ENCODE data around the gene TBCB. TPM values are rescaled to one million over a fixed set of nuclear protein-coding genes. Genes with fewer than 3 reads are reported as not detected.

The TBCB gene
- polyA plus RNA-seq, 2 of the 4 experiments (the other 2 are of a cell fraction): 395 to 397 TPM

DNA sequence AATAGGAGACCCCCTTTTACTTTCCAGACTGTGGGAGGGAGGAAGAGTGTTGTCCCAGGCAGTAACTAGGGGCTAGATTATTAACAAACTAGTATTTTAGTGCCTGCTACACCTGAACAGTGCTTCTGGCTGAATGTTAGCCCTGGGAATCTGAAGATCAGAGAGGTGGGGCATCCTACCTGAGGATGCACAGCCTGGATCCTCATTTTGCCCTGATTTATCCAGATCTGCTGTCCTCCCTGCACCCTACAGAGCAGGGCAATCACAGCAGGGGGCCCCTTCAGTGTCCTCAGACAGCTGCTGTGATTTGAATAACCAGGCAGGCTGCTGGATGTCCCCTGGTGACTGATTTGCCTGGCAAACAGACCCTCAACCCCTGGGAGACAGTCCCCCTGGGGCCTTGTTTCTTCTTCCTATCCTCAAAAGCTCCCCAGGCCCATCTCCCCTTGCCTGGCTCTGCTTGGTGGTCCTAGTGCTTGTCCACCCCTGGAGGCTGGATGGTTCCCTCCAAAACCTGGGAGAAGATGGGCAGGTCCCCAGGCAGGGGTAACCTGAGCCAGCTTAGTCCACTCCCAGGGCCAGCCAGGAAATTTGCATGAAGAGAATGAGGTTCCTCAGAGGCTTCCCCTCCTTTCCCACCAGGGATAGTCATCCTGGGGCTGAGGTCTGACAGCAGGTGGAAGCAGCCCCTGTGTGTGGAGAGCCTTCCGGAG, 4.6 kb upstream of the TBCB start, which contains the start of gene OVOL3:
Gene OVOL3, plus strand, starts transcription at position 657 of the 713 bp plus-strand sequence. CDS start 60 bp downstream, outside the sequence.
- WGBS (ENCODE audit: missing lambda C conversion rate): 100% methylated on average over 1 of the region's 1 CpG
- ChIA-PET POLR2A (interaction anchor here (0.6 kb wide), 1 partner anchor 227 kb away, joined by 3 read pairs; no protein-coding TSS in a partner anchor), CTCF (interaction anchor here (0.6 to 15.7 kb wide), 13 partner anchors 9 to 1821 kb away, joined by 3 to 157 read pairs (median 4); partner anchors contain the start of genes THAP8 and WDR62)
- Histone ChIP-seq H3K4me1 (peaks cover 9% of the 10 kb centered on the region; the same call in 2 of the 3 replicates), H3K27ac (no peak within 1 kb of the TSS), H3K9me3 (no peaks in the 10 kb centered on the region), H3K4me2 (no peak within 1 kb of the TSS), H3K4me3 (no peak within 1 kb of the TSS)
- ATAC-seq: no peak
- TF ChIP-seq ZFP36 (IDR thresholded peaks at IDR 0.05; ENCODE audit: borderline replicate concordance, partially characterized antibody): peak; percentile 78
- 0 out of 2 replicates have a peak, but pooled peaks have one; percentile 13 for TF ChIP-seq KDM1A (IDR thresholded peaks at IDR 0.05; ENCODE audit: low read depth)
- no peak for TF ChIP-seq RNF2 (IDR thresholded peaks at IDR 0.05; ENCODE audit: borderline replicate concordance, low read depth)
- TF ChIP-seq E2F6 (IDR thresholded peaks at IDR 0.05; ENCODE audit: borderline replicate concordance, low read depth): no peak
- no peak for DNase-seq (ENCODE audit: low read depth in 1 of 2, low spot score in 1 of 2)
- no peak for FAIRE-seq

- Histone ChIP-seq H3K4me3 (no peak overlapping the region), H3K4me2 (no peak overlapping the region), H3K27ac (no peak overlapping the region), H3K9me3 (no peaks in the 10 kb centered on the region), H3K4me1 (peaks cover 11% of the 10 kb centered on the region)
- 94% methylated on average over 13 of the region's 13 CpGs for WGBS (ENCODE audit: missing lambda C conversion rate)
- no peak for TF ChIP-seq CHD4 (IDR thresholded peaks at IDR 0.05; ENCODE audit: borderline replicate concordance)
- TF ChIP-seq HOXA7 (CRISPR knock-in tag; IDR thresholded peaks at IDR 0.05): no peak
- TF ChIP-seq RARB (CRISPR knock-in tag; IDR thresholded peaks at IDR 0.05): no peak
- TF ChIP-seq PBX3 (IDR thresholded peaks at IDR 0.05): no peak
- DNase-seq (ENCODE audit: low read depth in 1 of 2, low spot score in 1 of 2): no peak
- no peak for FAIRE-seq
- CTCF ChIA-PET: interaction anchor here (0.9 to 15.7 kb wide), 8 partner anchors 10 to 180 kb away, joined by 3 to 157 read pairs (median 4); partner anchors contain the start of genes THAP8 and WDR62
- no peak for ATAC-seq
- POLR2A ChIA-PET: no interaction called here
Observed at GRCh38 chr19:36111200-36111539, 4.1 kb upstream of the TBCB start.

DNA sequence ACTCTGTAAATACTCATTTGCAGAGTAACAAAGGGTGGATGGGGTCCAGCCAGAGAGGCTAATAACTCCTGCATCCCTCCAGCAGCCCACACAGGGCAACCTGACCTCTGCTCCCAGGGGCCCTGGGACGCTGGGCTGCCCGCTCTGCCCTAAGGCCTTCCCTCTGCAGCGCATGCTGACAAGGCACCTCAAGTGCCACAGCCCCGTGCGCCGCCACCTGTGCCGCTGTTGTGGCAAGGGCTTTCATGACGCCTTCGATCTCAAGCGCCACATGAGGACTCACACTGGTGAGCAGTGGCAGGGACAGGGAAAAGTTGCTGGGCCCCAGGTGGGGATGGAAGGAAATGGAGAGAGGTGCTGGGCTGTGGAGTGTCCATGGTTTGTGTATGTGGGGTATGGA, 2.6 kb upstream of the TBCB start:
- Histone ChIP-seq H3K4me3 (no peak overlapping the region), H3K4me2 (no peak overlapping the region), H3K27ac (no peak overlapping the region), H3K9me3 (no peaks in the 10 kb centered on the region), H3K4me1 (peaks cover 25% of the 10 kb centered on the region)
- WGBS (ENCODE audit: missing lambda C conversion rate): 96% methylated on average over 10 of the region's 10 CpGs
- no peak for ATAC-seq
- TF ChIP-seq RARB (CRISPR knock-in tag; IDR thresholded peaks at IDR 0.05): no peak
- TF ChIP-seq MAFK (IDR thresholded peaks at IDR 0.05; ENCODE audit: partially characterized antibody): no peak
- TF ChIP-seq E2F6 (IDR thresholded peaks at IDR 0.05; ENCODE audit: borderline replicate concordance, low read depth): no peak
- no peak for TF ChIP-seq CHD2 (IDR thresholded peaks at IDR 0.05; ENCODE audit: low read length, partially characterized antibody)
- TF ChIP-seq, protein P1, sequence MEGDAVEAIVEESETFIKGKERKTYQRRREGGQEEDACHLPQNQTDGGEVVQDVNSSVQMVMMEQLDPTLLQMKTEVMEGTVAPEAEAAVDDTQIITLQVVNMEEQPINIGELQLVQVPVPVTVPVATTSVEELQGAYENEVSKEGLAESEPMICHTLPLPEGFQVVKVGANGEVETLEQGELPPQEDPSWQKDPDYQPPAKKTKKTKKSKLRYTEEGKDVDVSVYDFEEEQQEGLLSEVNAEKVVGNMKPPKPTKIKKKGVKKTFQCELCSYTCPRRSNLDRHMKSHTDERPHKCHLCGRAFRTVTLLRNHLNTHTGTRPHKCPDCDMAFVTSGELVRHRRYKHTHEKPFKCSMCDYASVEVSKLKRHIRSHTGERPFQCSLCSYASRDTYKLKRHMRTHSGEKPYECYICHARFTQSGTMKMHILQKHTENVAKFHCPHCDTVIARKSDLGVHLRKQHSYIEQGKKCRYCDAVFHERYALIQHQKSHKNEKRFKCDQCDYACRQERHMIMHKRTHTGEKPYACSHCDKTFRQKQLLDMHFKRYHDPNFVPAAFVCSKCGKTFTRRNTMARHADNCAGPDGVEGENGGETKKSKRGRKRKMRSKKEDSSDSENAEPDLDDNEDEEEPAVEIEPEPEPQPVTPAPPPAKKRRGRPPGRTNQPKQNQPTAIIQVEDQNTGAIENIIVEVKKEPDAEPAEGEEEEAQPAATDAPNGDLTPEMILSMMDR (IDR thresholded peaks at IDR 0.05): no peak
- no peak for TF ChIP-seq EHF (CRISPR knock-in tag; IDR thresholded peaks at IDR 0.05)
- no peak for TF ChIP-seq RCOR1 (IDR thresholded peaks at IDR 0.05; ENCODE audit: low read depth, low read length)
- no peak for TF ChIP-seq HOXA7 (CRISPR knock-in tag; IDR thresholded peaks at IDR 0.05)
- TF ChIP-seq NFE2L2 (conservative IDR thresholded peaks at IDR 0.05; ENCODE audit: low read length): no peak
- no peak for TF ChIP-seq CEBPB (IDR thresholded peaks at IDR 0.05)
- TF ChIP-seq NR3C1 (IDR thresholded peaks at IDR 0.05): no peak
- TF ChIP-seq RAD21 (conservative IDR thresholded peaks at IDR 0.05 in 1 of 2, IDR thresholded peaks at IDR 0.05 in 1 of 2): no peak
- FAIRE-seq: no peak
- CTCF ChIA-PET: interaction anchor here (1.3 to 6.3 kb wide), 4 partner anchors 10 to 182 kb away, joined by 3 to 44 read pairs (median 18); partner anchors contain the start of gene THAP8
- DNase-seq (ENCODE audit: low read depth in 1 of 2, low spot score in 1 of 2): no peak
- POLR2A ChIA-PET: no interaction called here

All from A549 (cell line).